ENCODE results near the gene ARHGEF5. TPM values are rescaled to one million over a fixed set of nuclear protein-coding genes. Genes with fewer than 3 reads are reported as not detected.
"Not testable (repeated sequence)": the region's sequence is repeated elsewhere in the genome, so short reads cannot be mapped to it uniquely, and the experiment has no call there.

Gene ARHGEF5
- total RNA-seq (2014; rRNA removed; shearing (Covaris generic)) (27.1 and 27.3 TPM in 2 replicates), polyA plus RNA-seq (2016; fragmentation: Nextera tagmentation; extraction: Ambion mirVana) (10.2 TPM in 2 replicates)
- long read RNA-seq, partial matches to known transcripts, result 2 of 3 reads
- long read RNA-seq, other reads (novel, unspliced or antisense), result 1 of 3 reads

GRCh38 chr7:144355176-144355822, at the start of gene ARHGEF5:
ARHGEF5 (plus strand) TSS chr7:144355402; CDS start chr7:144362670, 7,268 bp downstream.
- H3K27me3 Mint-ChIP-seq (ENCODE audit: insufficient read depth, low read depth, poor library complexity); H4K20me1 ChIP-seq (replicated peaks; ENCODE audit: insufficient read depth); H3F3A ChIP-seq (replicated peaks; ENCODE audit: low read depth); H3K36me3 Mint-ChIP-seq (ENCODE audit: low read depth); H3K27ac ChIP-seq (ENCODE audit: low read depth); H3K36me3 ChIP-seq (ENCODE audit: insufficient read depth); DNase-seq (ENCODE audit: low spot score); H2AFZ ChIP-seq; H3K9me3 Mint-ChIP-seq; H3K27me3 ChIP-seq (ENCODE audit: insufficient read depth); H3K4me1 ChIP-seq (ENCODE audit: insufficient read depth); H3K9me2 ChIP-seq (ENCODE audit: insufficient read depth): not testable (repeated sequence)
- Mint-ChIP-seq H3K4me1 (peaks cover 19% of the 10 kb centered on the region), H3K27ac (peak within 1 kb of the TSS; percentile 87), H3K4me3 (peak within 1 kb of the TSS; percentile 88)
- Histone ChIP-seq H3K79me2 (replicated peaks; ENCODE audit: insufficient read depth) (peaks cover 20% of the 10 kb centered on the region), H3K4me3 (peak within 1 kb of the TSS; percentile 51), H3K4me2 (peak within 1 kb of the TSS; percentile 65; the same call in 1 of the 2 replicates)
- peak; percentile 90 for ATAC-seq

- not testable (repeated sequence) for H3K27me3 Mint-ChIP-seq (ENCODE audit: insufficient read depth, low read depth, poor library complexity); H3K9me3 Mint-ChIP-seq
Measured at GRCh38 chr7:144309702-144310101, 45.5 kb upstream of the ARHGEF5 start.

GRCh38 chr7:144311218-144311617, 44.0 kb upstream of the ARHGEF5 start:
- not testable (repeated sequence) for H3K4me3 ChIP-seq; ATAC-seq; H3F3A ChIP-seq (replicated peaks; ENCODE audit: low read depth)

More at GRCh38 chr7:144309702-144310101, 45.5 kb upstream of the ARHGEF5 start:
- H3K27ac Mint-ChIP-seq; H3K4me1 ChIP-seq (ENCODE audit: insufficient read depth); H3K79me2 ChIP-seq (replicated peaks; ENCODE audit: insufficient read depth); H3K27me3 ChIP-seq (ENCODE audit: insufficient read depth); DNase-seq (ENCODE audit: low spot score); H3F3A ChIP-seq (replicated peaks; ENCODE audit: low read depth); H3K9me2 ChIP-seq (ENCODE audit: insufficient read depth); H3K36me3 Mint-ChIP-seq (ENCODE audit: low read depth); H3K4me1 Mint-ChIP-seq; H4K20me1 ChIP-seq (replicated peaks; ENCODE audit: insufficient read depth); H3K4me2 ChIP-seq; H2AFZ ChIP-seq; H3K4me3 ChIP-seq; H3K27ac ChIP-seq (ENCODE audit: low read depth); H3K36me3 ChIP-seq (ENCODE audit: insufficient read depth); H3K4me3 Mint-ChIP-seq: not testable (repeated sequence)
- peak; percentile 64; the same call in 2 of the 3 replicates for ATAC-seq

GRCh38 chr7:144311872-144312469, 43.2 kb upstream of the ARHGEF5 start, which contains the start of gene OR2A1:
OR2A1 (plus strand) TSS chr7:144312419; CDS start chr7:144318125, 5,706 bp downstream.
- not testable (repeated sequence) for H3K9me2 ChIP-seq (ENCODE audit: insufficient read depth); H3K4me1 Mint-ChIP-seq; H3K27me3 Mint-ChIP-seq (ENCODE audit: insufficient read depth, low read depth, poor library complexity); H3K4me2 ChIP-seq; H3K9me3 Mint-ChIP-seq; H3K4me1 ChIP-seq (ENCODE audit: insufficient read depth); H3K27ac ChIP-seq (ENCODE audit: low read depth); H3K36me3 ChIP-seq (ENCODE audit: insufficient read depth); H2AFZ ChIP-seq; H4K20me1 ChIP-seq (replicated peaks; ENCODE audit: insufficient read depth); H3K79me2 ChIP-seq (replicated peaks; ENCODE audit: insufficient read depth); H3K27me3 ChIP-seq (ENCODE audit: insufficient read depth); DNase-seq (ENCODE audit: low spot score); H3K4me3 Mint-ChIP-seq; H3K27ac Mint-ChIP-seq; H3K4me3 ChIP-seq; H3K36me3 Mint-ChIP-seq (ENCODE audit: low read depth); H3F3A ChIP-seq (replicated peaks; ENCODE audit: low read depth)
- ATAC-seq, result peak; percentile 77

More at GRCh38 chr7:144311218-144311617, 44.0 kb upstream of the ARHGEF5 start:
- H3K36me3 Mint-ChIP-seq (ENCODE audit: low read depth); H3K79me2 ChIP-seq (replicated peaks; ENCODE audit: insufficient read depth); H3K4me1 Mint-ChIP-seq; DNase-seq (ENCODE audit: low spot score); H3K4me3 Mint-ChIP-seq; H4K20me1 ChIP-seq (replicated peaks; ENCODE audit: insufficient read depth); H3K4me1 ChIP-seq (ENCODE audit: insufficient read depth); H3K27me3 Mint-ChIP-seq (ENCODE audit: insufficient read depth, low read depth, poor library complexity); H3K27ac ChIP-seq (ENCODE audit: low read depth); H3K27me3 ChIP-seq (ENCODE audit: insufficient read depth); H3K9me3 Mint-ChIP-seq; H2AFZ ChIP-seq; H3K9me2 ChIP-seq (ENCODE audit: insufficient read depth); H3K4me2 ChIP-seq; H3K27ac Mint-ChIP-seq; H3K36me3 ChIP-seq (ENCODE audit: insufficient read depth): not testable (repeated sequence)

GRCh38 chr7:144317537-144317936, 37.7 kb upstream of the ARHGEF5 start:
- H3K4me3 Mint-ChIP-seq; H3K27me3 Mint-ChIP-seq (ENCODE audit: insufficient read depth, low read depth, poor library complexity); H3K4me1 Mint-ChIP-seq; H3K4me1 ChIP-seq (ENCODE audit: insufficient read depth); H3K27ac Mint-ChIP-seq; H4K20me1 ChIP-seq (replicated peaks; ENCODE audit: insufficient read depth); H3K27ac ChIP-seq (ENCODE audit: low read depth); H3K9me3 Mint-ChIP-seq; H3K36me3 ChIP-seq (ENCODE audit: insufficient read depth); H3K4me2 ChIP-seq; H3K79me2 ChIP-seq (replicated peaks; ENCODE audit: insufficient read depth); H3K27me3 ChIP-seq (ENCODE audit: insufficient read depth); DNase-seq (ENCODE audit: low spot score); H3K36me3 Mint-ChIP-seq (ENCODE audit: low read depth); H3K4me3 ChIP-seq; H3K9me2 ChIP-seq (ENCODE audit: insufficient read depth); ATAC-seq; H2AFZ ChIP-seq; H3F3A ChIP-seq (replicated peaks; ENCODE audit: low read depth): not testable (repeated sequence)

- H3K4me1 ChIP-seq (ENCODE audit: insufficient read depth); H3K27me3 Mint-ChIP-seq (ENCODE audit: insufficient read depth, low read depth, poor library complexity); H4K20me1 ChIP-seq (replicated peaks; ENCODE audit: insufficient read depth); ATAC-seq; H3K4me3 Mint-ChIP-seq; H3K4me3 ChIP-seq; H3K79me2 ChIP-seq (replicated peaks; ENCODE audit: insufficient read depth); H3F3A ChIP-seq (replicated peaks; ENCODE audit: low read depth); H3K4me1 Mint-ChIP-seq; H3K27me3 ChIP-seq (ENCODE audit: insufficient read depth); H3K36me3 ChIP-seq (ENCODE audit: insufficient read depth); H2AFZ ChIP-seq; H3K27ac Mint-ChIP-seq; H3K27ac ChIP-seq (ENCODE audit: low read depth); DNase-seq (ENCODE audit: low spot score); H3K9me2 ChIP-seq (ENCODE audit: insufficient read depth); H3K4me2 ChIP-seq; H3K9me3 Mint-ChIP-seq; H3K36me3 Mint-ChIP-seq (ENCODE audit: low read depth): not testable (repeated sequence)
Measured at GRCh38 chr7:144319547-144319946, 35.7 kb upstream of the ARHGEF5 start.

All from GM23338 (cell line).